Stomach smooth muscle (tissue), 2 donors: ENCODE measurements around the gene MRTFA.
"Not testable (repeated sequence)": the region's sequence is repeated elsewhere in the genome, so short reads cannot be mapped to it uniquely, and the experiment has no call there.

Experiments
- H3K27ac ChIP-seq: one replicate; pipeline ENCODE4 v1.7.0; 2013; ENCODE audit warnings: mild to moderate bottlenecking, low read length, inconsistent platforms
- H3K27me3 ChIP-seq, 2 donors: one replicate each; pipeline ENCODE4 v1.7.0; 2013; ENCODE audit warnings: low read length in 2 of 2; ENCODE audit not compliant: insufficient read depth in 2 of 2, control insufficient read depth in 1 of 2
- H3K36me3 ChIP-seq, 2 donors: one replicate each; pipeline ENCODE4 v1.7.0; 2013; ENCODE audit warnings: low read length in 2 of 2; ENCODE audit not compliant: control insufficient read depth in 2 of 2, insufficient read depth in 2 of 2
- H3K4me1 ChIP-seq: one replicate; pipeline ENCODE4 v1.7.0; 2013; ENCODE audit warnings: low read length; ENCODE audit not compliant: control insufficient read depth, insufficient read depth
- H3K4me3 ChIP-seq, 2 donors: one replicate each; pipeline ENCODE4 v1.7.0; 2013; ENCODE audit warnings: low read length in 2 of 2
- H3K9ac ChIP-seq, 2 donors: one replicate each; pipeline ENCODE4 v1.7.0; 2013; ENCODE audit warnings: low read length in 2 of 2, mild to moderate bottlenecking in 1 of 2
- H3K9me3 ChIP-seq, 2 donors: one replicate each; pipeline ENCODE4 v1.7.0; 2013; ENCODE audit warnings: low read length in 2 of 2; ENCODE audit not compliant: control insufficient read depth in 2 of 2
- donor health status: healthy.
- donor health status: Pancreatic carcinoma.

The MRTFA gene

DNA sequence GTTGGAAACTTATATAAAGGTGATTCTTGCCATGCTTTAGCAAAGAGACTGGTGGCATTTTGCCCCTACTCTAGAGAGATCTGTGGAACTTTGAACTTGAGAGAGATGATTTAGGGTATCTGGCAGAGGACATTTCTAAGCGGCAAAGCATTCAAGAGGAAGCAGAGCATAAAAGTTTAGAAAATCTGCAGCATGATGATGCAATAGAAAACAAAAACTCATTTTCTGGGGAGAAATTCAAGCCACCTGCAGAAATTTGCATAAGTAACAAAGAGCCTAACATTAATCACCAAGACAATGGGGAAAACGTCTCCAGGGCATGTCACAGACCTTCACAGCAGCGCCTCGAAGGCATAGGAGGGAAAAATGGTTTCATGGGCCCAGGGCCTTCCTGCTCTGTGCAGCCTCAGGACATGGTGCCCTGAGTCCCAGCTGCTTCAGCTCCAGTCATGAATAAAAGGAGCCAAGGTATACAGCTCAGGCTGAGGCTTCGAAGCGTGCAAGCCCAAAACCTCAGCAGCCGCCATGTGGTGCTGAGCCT, 83.4 kb downstream of the MRTFA start:
- Histone ChIP-seq H3K27me3 (no peaks in the 10 kb centered on the region), H3K27ac (no peak overlapping the region), H3K36me3 (peaks cover 0 to 9% of the 10 kb centered on the region in 2 donors), H3K9me3 (no peaks in the 10 kb centered on the region), H3K4me3 (no peak overlapping the region), H3K4me1 (no peaks in the 10 kb centered on the region), H3K9ac (no peak overlapping the region)

DNA sequence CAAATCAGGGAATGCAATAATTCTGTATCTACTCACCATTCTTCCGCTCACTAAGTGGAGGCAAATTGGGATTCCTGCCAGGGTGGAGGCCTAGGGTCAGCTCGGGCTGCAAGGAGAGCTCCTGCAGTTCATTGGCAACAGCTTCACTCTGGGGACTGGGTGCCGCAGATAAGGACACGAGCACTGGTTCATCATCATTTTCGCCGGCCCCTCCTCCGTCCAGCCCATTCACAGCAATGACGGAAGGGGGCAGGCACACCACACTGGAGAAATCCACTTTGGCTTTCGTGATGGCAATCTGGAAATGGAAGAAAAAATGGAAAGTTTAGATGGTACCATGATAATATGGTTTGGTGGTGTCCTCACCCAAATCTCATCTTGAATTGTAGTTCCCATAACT, 84.4 kb downstream of the MRTFA start:
- H3K9me3 ChIP-seq, result no peaks in the 10 kb centered on the region
- H3K27me3 ChIP-seq, result no peaks in the 10 kb centered on the region
- no peak overlapping the region for H3K9ac ChIP-seq
- H3K27ac ChIP-seq, result no peak overlapping the region
- H3K4me1 ChIP-seq, result no peaks in the 10 kb centered on the region
- H3K36me3 ChIP-seq, result peaks cover 0 to 9% of the 10 kb centered on the region in 2 donors
- no peak overlapping the region for H3K4me3 ChIP-seq

DNA sequence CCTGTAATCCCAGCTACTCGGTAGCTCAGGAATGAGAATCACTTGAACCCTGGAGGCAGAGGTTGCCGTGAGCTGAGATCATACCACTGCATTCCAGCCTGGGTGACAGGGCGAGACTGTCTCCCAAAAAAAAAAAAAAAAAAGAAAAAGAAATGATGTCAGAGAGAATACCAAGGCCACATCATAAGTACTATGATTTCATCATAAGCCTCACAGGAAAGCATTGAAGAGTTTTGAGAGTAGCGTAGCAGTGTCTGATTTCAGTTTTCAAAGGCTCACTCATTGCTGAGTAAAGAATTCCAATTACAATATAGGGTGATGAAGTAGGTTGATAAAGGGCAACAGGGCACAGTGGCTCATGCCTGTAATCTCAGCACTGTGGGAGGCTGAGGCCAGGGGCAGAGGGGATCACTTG, 88.8 kb downstream of the MRTFA start:
- no peak overlapping the region for H3K27ac ChIP-seq
- H3K4me3 ChIP-seq, result no peak overlapping the region
- H3K9ac ChIP-seq, result no peak overlapping the region
- peaks cover 3% of the 10 kb centered on the region for H3K4me1 ChIP-seq
- no peaks in the 10 kb centered on the region for H3K9me3 ChIP-seq
- no peaks in the 10 kb centered on the region for H3K27me3 ChIP-seq
- peaks cover 6 to 8% of the 10 kb centered on the region in 2 donors for H3K36me3 ChIP-seq

DNA sequence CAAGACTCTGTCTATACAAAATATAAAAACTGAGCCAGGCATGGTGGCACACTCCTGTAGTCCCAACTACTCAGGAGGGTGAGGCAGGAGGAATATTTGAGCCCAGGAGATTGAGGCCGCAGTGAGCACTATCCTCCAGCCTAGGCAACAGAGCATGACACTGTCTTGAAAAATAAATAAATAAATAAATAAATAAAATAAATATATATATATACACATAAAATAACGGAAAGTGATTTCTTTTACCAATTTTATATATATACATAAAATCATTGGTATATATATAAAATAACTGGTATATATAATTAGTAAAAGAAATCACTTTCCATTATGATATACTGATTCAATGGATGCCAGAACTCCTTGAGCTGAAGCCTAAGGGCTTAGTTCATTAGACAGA, 91.8 kb downstream of the MRTFA start:
- H3K4me3 ChIP-seq, result no peak overlapping the region
- no peak overlapping the region for H3K27ac ChIP-seq
- H3K27me3 ChIP-seq, result no peaks in the 10 kb centered on the region
- no peaks in the 10 kb centered on the region for H3K9me3 ChIP-seq
- peaks cover 3% of the 10 kb centered on the region for H3K4me1 ChIP-seq
- H3K36me3 ChIP-seq, result peaks cover 0 to 6% of the 10 kb centered on the region in 2 donors
- H3K9ac ChIP-seq, result no peak overlapping the region

DNA sequence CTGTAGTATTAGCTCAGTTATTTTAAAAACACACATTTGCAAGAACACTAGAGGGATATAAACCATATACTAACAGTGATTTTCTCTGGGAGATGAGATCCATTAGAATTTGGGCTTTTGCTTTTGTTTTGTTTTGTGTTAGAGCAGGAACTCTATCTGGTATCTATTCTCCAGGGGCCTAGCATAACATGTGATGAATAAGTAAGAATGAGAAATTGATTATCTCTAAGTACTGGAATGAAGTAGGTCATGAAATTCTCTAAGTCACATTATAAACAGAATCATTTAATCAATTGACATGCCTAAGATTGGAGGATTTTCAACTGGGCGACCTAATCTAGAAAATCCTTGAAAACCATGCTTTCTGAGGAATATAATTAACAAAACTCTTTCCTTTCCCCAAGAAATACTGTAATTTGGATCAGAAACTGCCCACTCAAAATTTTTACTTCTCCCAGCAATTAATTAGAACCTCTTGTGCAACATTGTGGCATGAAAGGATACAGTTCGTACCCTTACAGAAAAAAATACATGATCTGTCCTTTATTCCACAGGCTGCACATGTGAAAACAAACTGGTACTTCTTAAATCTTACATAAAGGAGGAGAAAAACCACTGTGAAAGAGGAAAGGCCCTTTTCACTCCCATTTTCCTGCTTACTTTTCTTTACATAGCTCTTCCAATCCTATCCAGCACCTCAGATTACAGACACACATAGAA, 93.5 kb downstream of the MRTFA start:
- Histone ChIP-seq H3K27me3 (no peaks in the 10 kb centered on the region), H3K4me1 (peaks cover 3% of the 10 kb centered on the region), H3K27ac (no peak overlapping the region), H3K36me3 (peaks cover 0 to 6% of the 10 kb centered on the region in 2 donors), H3K9me3 (no peaks in the 10 kb centered on the region), H3K4me3 (no peak overlapping the region), H3K9ac (no peak overlapping the region)

DNA sequence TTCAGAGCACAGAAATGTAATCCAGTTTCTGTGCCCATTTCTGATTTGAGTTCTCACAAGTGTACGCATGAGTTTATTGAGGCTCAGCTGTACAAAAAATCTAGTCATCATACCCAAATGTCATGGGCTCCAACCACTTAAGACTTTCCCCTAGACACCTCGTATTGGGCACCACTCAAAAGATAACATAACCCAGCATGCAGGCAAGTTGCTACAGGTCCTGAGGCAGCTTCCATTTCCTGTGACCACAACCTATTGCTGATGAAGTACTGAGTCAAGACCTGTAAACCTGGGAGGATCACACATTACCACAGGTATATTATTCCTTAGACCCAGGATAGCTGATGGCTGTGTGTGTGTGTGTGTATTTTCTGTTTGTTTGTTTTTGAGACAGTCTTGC, 95.2 kb downstream of the MRTFA start:
- no peaks in the 10 kb centered on the region for H3K27me3 ChIP-seq
- H3K9me3 ChIP-seq, result no peaks in the 10 kb centered on the region
- no peak overlapping the region for H3K27ac ChIP-seq
- H3K4me1 ChIP-seq, result peaks cover 3% of the 10 kb centered on the region
- H3K4me3 ChIP-seq, result no peak overlapping the region
- H3K9ac ChIP-seq, result no peak overlapping the region
- peaks cover 0 to 5% of the 10 kb centered on the region in 2 donors for H3K36me3 ChIP-seq

DNA sequence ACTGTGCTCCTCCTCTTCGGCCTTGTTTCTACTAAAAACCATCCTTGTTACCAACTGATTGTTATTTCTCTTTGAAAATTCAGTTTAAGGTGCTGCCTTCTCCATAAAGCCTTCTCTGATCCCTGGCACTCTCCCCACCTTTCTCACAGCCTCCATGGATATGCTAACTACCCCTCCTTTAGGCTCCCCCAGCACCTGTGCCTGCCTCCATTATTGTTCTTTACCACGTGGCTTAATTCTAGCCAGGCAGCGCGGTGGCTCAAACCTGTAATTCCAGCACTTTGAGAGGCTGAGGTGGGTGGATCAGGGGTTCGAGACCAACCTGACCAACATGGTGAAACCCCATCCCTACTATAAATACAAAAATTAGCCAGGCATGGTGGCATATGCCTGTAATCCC, 96.3 kb downstream of the MRTFA start:
- no peak overlapping the region for H3K9ac ChIP-seq
- H3K4me3 ChIP-seq, result no peak overlapping the region
- no peak overlapping the region for H3K27ac ChIP-seq
- peaks cover 3% of the 10 kb centered on the region for H3K4me1 ChIP-seq
- no peaks in the 10 kb centered on the region for H3K9me3 ChIP-seq
- H3K27me3 ChIP-seq, result no peaks in the 10 kb centered on the region
- H3K36me3 ChIP-seq, result no peaks in the 10 kb centered on the region

DNA sequence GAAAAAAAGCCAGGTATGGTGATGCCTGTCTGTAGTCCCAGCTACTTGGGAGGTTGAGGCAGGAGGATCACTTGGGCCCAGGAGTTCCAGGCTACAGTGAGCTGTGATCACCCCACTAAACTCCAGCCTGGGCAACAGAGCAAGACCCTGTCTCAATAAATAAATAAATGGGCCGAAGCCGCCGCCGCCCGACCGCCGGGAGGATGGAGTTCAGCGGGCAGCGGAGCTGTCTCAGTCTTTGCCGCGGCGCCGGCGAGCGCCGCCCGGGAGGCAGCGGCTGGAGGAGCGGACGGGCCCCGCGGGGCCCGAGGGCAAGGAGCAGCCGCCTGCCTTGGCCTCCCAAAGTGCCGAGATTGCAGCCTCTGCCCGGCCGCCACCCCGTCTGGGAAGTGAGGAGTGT, 100.4 kb downstream of the MRTFA start:
- peaks cover 15% of the 10 kb centered on the region for H3K4me1 ChIP-seq
- not testable (repeated sequence) for H3K9ac ChIP-seq, H3K9me3 ChIP-seq, H3K27ac ChIP-seq, H3K27me3 ChIP-seq, H3K36me3 ChIP-seq, H3K4me3 ChIP-seq

DNA sequence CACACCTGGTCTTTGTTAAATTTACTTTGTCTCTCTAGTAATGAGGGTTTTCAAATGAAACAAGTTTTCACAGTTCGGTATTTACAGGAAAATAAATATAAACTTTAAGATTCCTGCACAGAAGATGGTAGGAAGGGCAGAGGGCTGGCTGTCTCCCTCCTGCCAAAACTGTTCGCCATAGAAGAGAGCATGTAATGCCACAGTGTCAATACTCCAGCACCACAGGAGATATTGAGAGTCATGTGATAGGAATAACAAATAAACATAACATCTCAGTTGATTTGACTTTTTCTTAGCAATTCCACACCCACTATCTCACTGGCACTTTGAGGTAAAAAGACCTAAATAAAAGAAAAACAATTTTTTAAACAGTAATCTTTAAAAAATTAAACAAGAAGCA, 100.9 kb downstream of the MRTFA start:
- H3K4me1 ChIP-seq, result peaks cover 15% of the 10 kb centered on the region
- no peak overlapping the region for H3K27ac ChIP-seq
- no peak overlapping the region for H3K9ac ChIP-seq
- H3K36me3 ChIP-seq, result no peaks in the 10 kb centered on the region
- H3K27me3 ChIP-seq, result no peaks in the 10 kb centered on the region
- no peak overlapping the region for H3K4me3 ChIP-seq
- H3K9me3 ChIP-seq, result no peaks in the 10 kb centered on the region

DNA sequence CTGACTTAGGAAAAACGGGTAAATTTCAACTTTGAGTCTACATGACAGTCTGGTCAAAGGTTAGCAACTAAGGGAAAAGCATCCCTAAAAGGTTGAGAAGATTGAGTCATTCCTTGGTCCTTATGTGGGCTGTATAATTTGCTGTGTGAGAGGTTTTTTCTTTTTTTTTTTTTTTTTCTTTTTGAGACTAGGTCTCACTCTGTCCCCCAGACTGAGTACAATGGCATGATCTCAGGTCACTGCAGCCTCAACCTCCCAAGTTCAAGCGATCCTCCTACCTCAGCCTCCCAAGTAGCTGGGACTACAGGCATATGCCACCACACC, 101.4 kb downstream of the MRTFA start:
- no peaks in the 10 kb centered on the region for H3K27me3 ChIP-seq
- no peak overlapping the region for H3K9ac ChIP-seq
- no peak overlapping the region for H3K27ac ChIP-seq
- no peaks in the 10 kb centered on the region for H3K9me3 ChIP-seq
- H3K4me1 ChIP-seq, result peaks cover 15% of the 10 kb centered on the region
- H3K36me3 ChIP-seq, result no peaks in the 10 kb centered on the region
- no peak overlapping the region for H3K4me3 ChIP-seq

DNA sequence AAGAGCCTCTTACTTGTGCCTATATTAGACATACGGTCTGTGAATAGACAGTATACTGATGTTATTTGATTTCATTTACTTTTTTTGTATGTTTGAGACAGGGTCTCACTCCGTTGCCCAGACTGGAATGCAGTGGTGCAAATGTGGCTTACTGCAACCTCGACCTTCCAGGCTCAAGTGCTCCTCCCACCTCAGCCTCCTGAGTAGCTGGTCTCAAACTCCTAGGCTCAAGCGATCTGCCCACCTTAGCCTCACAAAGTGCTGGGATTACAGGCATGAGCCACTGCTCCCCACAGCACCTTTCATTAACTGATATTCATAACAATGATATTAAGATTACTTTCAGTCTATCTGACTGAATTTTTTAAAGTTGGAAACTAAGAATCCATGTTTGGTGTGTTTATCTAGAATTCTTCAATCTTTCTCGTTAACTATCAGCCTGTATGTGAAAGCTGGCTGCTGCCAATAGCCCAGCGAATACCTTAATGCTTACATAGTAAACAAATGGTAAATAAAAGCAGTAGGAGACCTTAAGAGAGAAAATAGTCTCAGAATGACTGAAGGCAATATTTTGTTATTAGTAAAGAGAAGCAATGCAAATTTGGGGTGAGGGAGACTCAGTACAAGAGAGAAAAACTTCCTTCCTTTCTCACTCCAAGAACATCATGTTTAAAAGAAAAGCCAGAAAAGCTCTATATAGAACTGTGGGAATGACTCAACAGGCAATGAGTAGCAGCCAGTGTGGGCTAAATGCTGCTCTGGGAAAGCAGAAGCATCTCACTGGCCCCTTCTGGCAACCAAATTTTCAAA, 101.9 kb downstream of the MRTFA start:
- Histone ChIP-seq H3K4me3 (no peak overlapping the region), H3K27ac (no peak overlapping the region), H3K27me3 (no peaks in the 10 kb centered on the region), H3K9ac (no peak overlapping the region), H3K9me3 (no peaks in the 10 kb centered on the region), H3K4me1 (peaks cover 15% of the 10 kb centered on the region), H3K36me3 (no peaks in the 10 kb centered on the region)
